Hepatocyte (in vitro differentiated cells): ENCODE measurements around the gene CPB2.

Experiments
- EZH2 ChIP-seq: fragments of 200-600 bp; sonication (generic); IDR thresholded peaks from 2 replicates; pipeline ENCODE4 v1.6.1; 2016; ENCODE audit warnings: antibody characterized with exemption, mild to moderate bottlenecking, borderline replicate concordance
- TF ChIP-seq, protein P1 (sequence below): fragments of 200-600 bp; sonication (generic); IDR thresholded peaks from 2 replicates; pipeline ENCODE4 v1.5.1; 2016; ENCODE audit warnings: antibody characterized with exemption, mild to moderate bottlenecking; ENCODE audit not compliant: poor library complexity

DNA sequence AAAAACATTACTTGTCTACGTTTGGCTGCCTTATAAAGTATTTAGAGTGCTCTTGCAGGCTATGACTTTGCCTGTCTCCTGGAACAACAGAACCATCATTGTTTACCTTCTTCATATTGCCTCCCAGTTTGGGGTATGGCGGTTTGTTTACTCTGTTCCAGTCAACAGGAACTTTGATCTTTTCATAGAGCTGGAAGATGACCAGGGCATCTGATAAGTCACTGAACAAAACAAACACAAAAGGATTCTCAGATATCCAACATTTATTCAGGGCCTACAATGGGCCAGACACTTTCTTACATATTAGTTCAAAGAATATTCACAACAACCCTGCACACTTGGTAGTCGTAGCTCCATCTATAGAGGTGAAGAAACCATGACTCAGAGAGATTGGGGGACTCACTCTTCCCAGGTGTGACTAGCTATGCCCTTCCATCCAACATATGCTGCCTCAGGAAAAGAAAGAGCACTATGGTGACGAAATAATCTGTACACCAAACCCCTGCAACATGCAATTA lies 38.4 kb upstream of the CPB2 start:
- TF ChIP-seq EZH2, result no peak
- TF ChIP-seq, protein P1, sequence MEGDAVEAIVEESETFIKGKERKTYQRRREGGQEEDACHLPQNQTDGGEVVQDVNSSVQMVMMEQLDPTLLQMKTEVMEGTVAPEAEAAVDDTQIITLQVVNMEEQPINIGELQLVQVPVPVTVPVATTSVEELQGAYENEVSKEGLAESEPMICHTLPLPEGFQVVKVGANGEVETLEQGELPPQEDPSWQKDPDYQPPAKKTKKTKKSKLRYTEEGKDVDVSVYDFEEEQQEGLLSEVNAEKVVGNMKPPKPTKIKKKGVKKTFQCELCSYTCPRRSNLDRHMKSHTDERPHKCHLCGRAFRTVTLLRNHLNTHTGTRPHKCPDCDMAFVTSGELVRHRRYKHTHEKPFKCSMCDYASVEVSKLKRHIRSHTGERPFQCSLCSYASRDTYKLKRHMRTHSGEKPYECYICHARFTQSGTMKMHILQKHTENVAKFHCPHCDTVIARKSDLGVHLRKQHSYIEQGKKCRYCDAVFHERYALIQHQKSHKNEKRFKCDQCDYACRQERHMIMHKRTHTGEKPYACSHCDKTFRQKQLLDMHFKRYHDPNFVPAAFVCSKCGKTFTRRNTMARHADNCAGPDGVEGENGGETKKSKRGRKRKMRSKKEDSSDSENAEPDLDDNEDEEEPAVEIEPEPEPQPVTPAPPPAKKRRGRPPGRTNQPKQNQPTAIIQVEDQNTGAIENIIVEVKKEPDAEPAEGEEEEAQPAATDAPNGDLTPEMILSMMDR, result no peak
